RWPE1 (cell line): ENCODE results near the gene TEK.

ENCODE experiments used
- CTCF ChIA-PET: fragments of 350-600 bp; sonication (Branson Sonifier 250); formaldehyde crosslinking; extraction: SDS; loops from one replicate; lab custom pipeline; 2021; lab: Yijun Ruan, JAX
- POLR2A ChIA-PET: fragments of 400-600 bp; formaldehyde crosslinking; extraction: SDS; loops from one replicate; lab custom pipeline; 2020; ENCODE audit warnings: antibody characterized with exemption; ENCODE audit not compliant: low non-redundant PET; lab: Yijun Ruan, JAX
- DNase-seq: peaks from one replicate; pipeline ENCODE4 v3.0.0; 2012; ENCODE audit warnings: low spot score
- H3K27ac ChIP-seq: fragments of 450-650 bp; 2 replicates; pipeline ENCODE4 v1.5.1; 2017
- CTCF ChIP-seq: fragments of 450-650 bp; conservative IDR thresholded peaks from 2 replicates; pipeline ENCODE4 v1.5.1; 2017; ENCODE audit warnings: low read depth, mild to moderate bottlenecking

TEK gene

GRCh38 chr9:27108981-27109541, at the start of gene TEK:
TSS of gene TEK (plus strand) at chr9:27109225. CDS start at chr9:27109591, 366 bp downstream.
- ChIA-PET POLR2A (no interaction called here), CTCF (interaction anchor here (0.6 kb wide), 1 partner anchor 71 kb away, joined by 4 read pairs; no protein-coding TSS in a partner anchor)
- no peak for TF ChIP-seq CTCF
- DNase-seq: no peak
- H3K27ac ChIP-seq: no peak within 1 kb of the TSS

- POLR2A ChIA-PET: no interaction called here
- CTCF ChIA-PET: interaction anchor here (0.7 kb wide), 1 partner anchor 1478 kb away, joined by 4 read pairs; no protein-coding TSS in a partner anchor
- H3K27ac ChIP-seq: no peak overlapping the region
- no peak for TF ChIP-seq CTCF
- no peak for DNase-seq
Measured at GRCh38 chr9:27059412-27059811, 49.6 kb upstream of the TEK start.

- no peak for DNase-seq
- ChIA-PET CTCF (interaction anchor here (0.7 kb wide), 1 partner anchor 1478 kb away, joined by 4 read pairs; no protein-coding TSS in a partner anchor), POLR2A (no interaction called here)
- H3K27ac ChIP-seq: no peak overlapping the region
- no peak for TF ChIP-seq CTCF
Measured at GRCh38 chr9:27059907-27060306, 49.1 kb upstream of the TEK start.

- ChIA-PET CTCF (no interaction called here), POLR2A (no interaction called here)
- DNase-seq: no peak
- TF ChIP-seq CTCF: no peak
- no peak overlapping the region for H3K27ac ChIP-seq
Measured at GRCh38 chr9:27065288-27065687, 43.7 kb upstream of the TEK start.

GRCh38 chr9:27073841-27074728, 34.9 kb upstream of the TEK start:
- CTCF ChIA-PET: interaction anchor here (0.6 kb wide), 1 partner anchor 82 kb away, joined by 3 read pairs; no protein-coding TSS in a partner anchor
- POLR2A ChIA-PET: no interaction called here
- no peak for TF ChIP-seq CTCF
- no peak overlapping the region for H3K27ac ChIP-seq
- no peak for DNase-seq

- no peak for DNase-seq
- ChIA-PET POLR2A (no interaction called here), CTCF (interaction anchor here (0.6 kb wide), 1 partner anchor 60 kb away, joined by 3 read pairs; no protein-coding TSS in a partner anchor)
- no peak for TF ChIP-seq CTCF
- H3K27ac ChIP-seq: no peak overlapping the region
Measured at GRCh38 chr9:27078685-27079084, 30.3 kb upstream of the TEK start.
